Progenitor cell of endocrine pancreas (in vitro differentiated cells): ENCODE data around the gene ARID1B. TPM values are rescaled to one million over a fixed set of nuclear protein-coding genes. Genes with fewer than 3 reads are reported as not detected.

Experiments used
- DNase-seq: peaks from one replicate; pipeline ENCODE4 v3.0.0; 2021; ENCODE audit warnings: low spot score; ENCODE audit not compliant: unreplicated experiment
- H3K27ac Mint-ChIP-seq: 2 replicates; pipeline ENCODE4 v1.8.0; 2021; ENCODE audit warnings: mild to moderate bottlenecking, moderate library complexity, mixed read lengths
- H3K27me3 Mint-ChIP-seq: 2 replicates; pipeline ENCODE4 v1.8.0; 2021; ENCODE audit warnings: mixed read lengths
- H3K36me3 Mint-ChIP-seq: 2 replicates; pipeline ENCODE4 v1.8.0; 2022; ENCODE audit warnings: mixed read lengths; ENCODE audit not compliant: insufficient read depth
- H3K4me1 Mint-ChIP-seq: 2 replicates; pipeline ENCODE4 v1.8.0; 2021; ENCODE audit warnings: low read depth, mixed read lengths
- H3K4me3 Mint-ChIP-seq: 2 replicates; pipeline ENCODE4 v1.8.0; 2021; ENCODE audit warnings: low read depth, mild to moderate bottlenecking, moderate library complexity, mixed read lengths
- H3K9me3 Mint-ChIP-seq: 2 replicates; pipeline ENCODE4 v1.8.0; 2021; ENCODE audit warnings: low read depth, mixed read lengths
- CTCF ChIP-seq: fragments of 200-600 bp; sonication (generic); IDR thresholded peaks from one replicate; pipeline ENCODE4 v1.5.0; 2021; ENCODE audit warnings: antibody characterized with exemption, mild to moderate bottlenecking; ENCODE audit not compliant: unreplicated experiment
- total RNA-seq: library from RNA; stranded (reverse); gene quantifications from 2 replicates; pipeline ENCODE4 v1.2.1, GENCODE V29; 2021

Gene ARID1B
- total RNA-seq, 1 donor from 2014 or later, result 152 TPM

- H3K36me3 Mint-ChIP-seq, result peaks cover 23% of the 10 kb centered on the region
- no peak overlapping the region for H3K27ac Mint-ChIP-seq
- TF ChIP-seq CTCF, result no peak
- no peaks in the 10 kb centered on the region for H3K9me3 Mint-ChIP-seq
- no peak for DNase-seq
- H3K4me3 Mint-ChIP-seq, result no peak overlapping the region
- no peaks in the 10 kb centered on the region for H3K27me3 Mint-ChIP-seq
- H3K4me1 Mint-ChIP-seq, result peaks cover 5% of the 10 kb centered on the region
These were observed 419.2 kb downstream of the ARID1B start for GRCh38 chr6:157196391-157196790.

GRCh38 chr6:157198425-157199279 lies 421.5 kb downstream of the ARID1B start:
- no peak for DNase-seq
- Mint-ChIP-seq H3K4me1 (peaks cover 8% of the 10 kb centered on the region), H3K27ac (no peak overlapping the region), H3K27me3 (no peaks in the 10 kb centered on the region), H3K9me3 (no peaks in the 10 kb centered on the region), H3K4me3 (no peak overlapping the region), H3K36me3 (peaks cover 33% of the 10 kb centered on the region)
- no peak for TF ChIP-seq CTCF

GRCh38 chr6:157200117-157200516 lies 422.9 kb downstream of the ARID1B start:
- H3K36me3 Mint-ChIP-seq, result peaks cover 41% of the 10 kb centered on the region
- no peak for TF ChIP-seq CTCF
- H3K27ac Mint-ChIP-seq, result no peak overlapping the region
- peaks cover 13% of the 10 kb centered on the region for H3K4me1 Mint-ChIP-seq
- H3K4me3 Mint-ChIP-seq, result no peak overlapping the region
- no peaks in the 10 kb centered on the region for H3K27me3 Mint-ChIP-seq
- no peak for DNase-seq
- no peaks in the 10 kb centered on the region for H3K9me3 Mint-ChIP-seq

- Mint-ChIP-seq H3K36me3 (peaks cover 40% of the 10 kb centered on the region), H3K27me3 (no peaks in the 10 kb centered on the region)
These were observed 423.4 kb downstream of the ARID1B start for GRCh38 chr6:157200611-157201010.

GRCh38 chr6:157201083-157201482 lies 423.9 kb downstream of the ARID1B start:
- H3K27me3 Mint-ChIP-seq, result no peaks in the 10 kb centered on the region
- H3K9me3 Mint-ChIP-seq, result no peaks in the 10 kb centered on the region
- H3K4me3 Mint-ChIP-seq, result no peak overlapping the region
- peaks cover 44% of the 10 kb centered on the region for H3K36me3 Mint-ChIP-seq
- TF ChIP-seq CTCF, result no peak
- DNase-seq, result no peak
- peaks cover 19% of the 10 kb centered on the region for H3K4me1 Mint-ChIP-seq
- H3K27ac Mint-ChIP-seq, result no peak overlapping the region

More at GRCh38 chr6:157200611-157201010, 423.4 kb downstream of the ARID1B start:
- no peaks in the 10 kb centered on the region for H3K9me3 Mint-ChIP-seq
- DNase-seq, result no peak
- TF ChIP-seq CTCF, result no peak
- H3K4me3 Mint-ChIP-seq, result no peak overlapping the region
- no peak overlapping the region for H3K27ac Mint-ChIP-seq
- peaks cover 17% of the 10 kb centered on the region for H3K4me1 Mint-ChIP-seq
